Loucy (cell line): Measurements from ENCODE around the gene CELF5.

Experiments used
- EZH2phosphoT487 ChIP-seq: fragments of 200-600 bp; IDR thresholded peaks from 2 replicates; pipeline ENCODE4 v1.6.1; 2018; ENCODE audit warnings: antibody characterized with exemption, mild to moderate bottlenecking, moderate library complexity, borderline replicate concordance
- TF ChIP-seq, protein P1 (sequence below): fragments of 200-600 bp; sonication (generic); conservative IDR thresholded peaks from 2 replicates; pipeline ENCODE4 v1.5.1; 2014; ENCODE audit warnings: mild to moderate bottlenecking, antibody characterized with exemption, low read length

DNA sequence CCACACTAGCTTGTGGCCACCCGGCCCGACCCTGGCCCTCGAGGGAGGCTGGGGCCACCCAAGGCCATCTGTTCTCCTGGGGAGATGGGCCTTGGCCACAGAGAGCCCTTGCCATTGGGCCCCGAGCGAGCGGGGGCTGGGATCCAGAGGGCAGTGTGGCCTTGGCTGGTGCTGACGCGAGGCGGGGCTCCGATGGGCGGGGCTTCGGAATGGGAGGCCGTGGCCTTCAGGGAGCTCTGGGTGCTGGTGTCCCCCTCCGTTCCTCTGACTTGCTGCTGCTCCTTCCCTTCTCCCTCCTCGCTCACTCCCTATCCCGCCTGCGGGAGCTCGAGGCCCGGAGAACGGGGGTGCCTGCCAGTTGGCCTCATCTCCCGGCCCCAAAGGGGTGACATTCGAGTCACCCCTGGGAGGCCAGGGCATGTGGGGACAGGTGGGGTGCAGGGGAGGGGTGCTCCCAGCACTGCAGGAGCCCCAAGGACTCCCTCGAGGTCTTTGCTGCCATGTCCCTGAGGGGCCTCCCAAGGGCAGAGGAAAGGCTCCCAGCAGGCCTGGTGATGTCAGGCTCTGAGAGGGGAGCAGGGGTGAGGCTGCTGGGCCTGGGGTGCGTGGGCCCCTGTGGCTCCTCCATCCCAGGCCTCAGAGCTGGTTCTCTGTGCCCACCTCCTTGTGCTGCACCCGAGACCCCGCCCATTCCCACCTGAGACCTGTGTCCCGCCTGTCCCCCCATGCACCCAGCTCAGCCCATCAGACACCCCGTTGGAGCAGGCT, 34.6 kb upstream of the CELF5 start:
- TF ChIP-seq, protein P1, sequence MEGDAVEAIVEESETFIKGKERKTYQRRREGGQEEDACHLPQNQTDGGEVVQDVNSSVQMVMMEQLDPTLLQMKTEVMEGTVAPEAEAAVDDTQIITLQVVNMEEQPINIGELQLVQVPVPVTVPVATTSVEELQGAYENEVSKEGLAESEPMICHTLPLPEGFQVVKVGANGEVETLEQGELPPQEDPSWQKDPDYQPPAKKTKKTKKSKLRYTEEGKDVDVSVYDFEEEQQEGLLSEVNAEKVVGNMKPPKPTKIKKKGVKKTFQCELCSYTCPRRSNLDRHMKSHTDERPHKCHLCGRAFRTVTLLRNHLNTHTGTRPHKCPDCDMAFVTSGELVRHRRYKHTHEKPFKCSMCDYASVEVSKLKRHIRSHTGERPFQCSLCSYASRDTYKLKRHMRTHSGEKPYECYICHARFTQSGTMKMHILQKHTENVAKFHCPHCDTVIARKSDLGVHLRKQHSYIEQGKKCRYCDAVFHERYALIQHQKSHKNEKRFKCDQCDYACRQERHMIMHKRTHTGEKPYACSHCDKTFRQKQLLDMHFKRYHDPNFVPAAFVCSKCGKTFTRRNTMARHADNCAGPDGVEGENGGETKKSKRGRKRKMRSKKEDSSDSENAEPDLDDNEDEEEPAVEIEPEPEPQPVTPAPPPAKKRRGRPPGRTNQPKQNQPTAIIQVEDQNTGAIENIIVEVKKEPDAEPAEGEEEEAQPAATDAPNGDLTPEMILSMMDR = no peak
- TF ChIP-seq EZH2phosphoT487 = no peak
